DMS 273 (cell line): ENCODE data around the gene RUNX1.
A peak's percentile ranks its signal among the peaks of the same experiment; 100 is the strongest.

Experiments
- DNase-seq: peaks from one replicate; lab custom pipeline; 2025; ENCODE audit not compliant: unreplicated experiment; lab: John Stamatoyannopoulos, UW

Gene RUNX1

GRCh38 chr21:34864370-34865149 lies 184.5 kb downstream of the RUNX1 start:
- no peak for DNase-seq

DNA sequence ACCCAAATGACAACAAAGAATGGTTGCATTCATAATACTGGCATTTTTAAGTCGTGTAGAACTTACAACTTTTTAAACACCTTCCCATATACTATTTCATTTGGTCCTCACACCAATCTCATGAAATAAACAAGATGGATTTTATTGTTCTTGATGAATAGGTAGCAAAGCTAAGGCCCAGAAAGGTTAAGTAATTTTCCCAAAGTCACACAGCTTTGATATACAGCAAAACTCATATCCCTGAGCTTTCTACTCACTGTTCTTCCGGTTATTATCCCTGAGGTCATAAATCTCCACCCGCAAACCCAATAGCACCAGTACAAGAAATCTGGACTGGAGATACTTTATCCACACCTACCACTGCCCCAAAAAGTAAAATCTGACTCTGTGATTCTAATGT lies 186.2 kb downstream of the RUNX1 start:
- DNase-seq: no peak

DNA sequence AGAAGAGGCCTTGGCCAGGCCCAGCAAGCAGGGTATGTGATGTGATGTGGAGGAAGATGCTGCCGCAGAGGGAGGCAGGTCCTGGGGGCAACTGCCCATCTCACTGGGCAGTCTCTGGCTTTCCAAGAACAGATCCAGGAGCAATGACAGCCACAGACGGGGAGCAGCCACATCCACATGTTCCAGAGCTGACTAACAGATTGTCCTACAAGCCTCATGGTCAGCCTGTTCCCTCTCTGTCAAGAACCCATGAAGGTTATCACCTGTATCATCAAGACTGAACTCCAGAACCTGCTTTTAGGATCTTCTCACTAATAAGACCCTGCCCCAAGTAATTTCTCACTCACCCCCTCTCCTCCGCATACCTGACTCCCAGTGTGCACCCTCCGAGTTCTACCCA lies 187.8 kb downstream of the RUNX1 start:
- DNase-seq: no peak

GRCh38 chr21:34859976-34860653 lies 189.0 kb downstream of the RUNX1 start:
- no peak for DNase-seq

GRCh38 chr21:34858559-34858958 lies 190.5 kb downstream of the RUNX1 start:
- DNase-seq: no peak

DNA sequence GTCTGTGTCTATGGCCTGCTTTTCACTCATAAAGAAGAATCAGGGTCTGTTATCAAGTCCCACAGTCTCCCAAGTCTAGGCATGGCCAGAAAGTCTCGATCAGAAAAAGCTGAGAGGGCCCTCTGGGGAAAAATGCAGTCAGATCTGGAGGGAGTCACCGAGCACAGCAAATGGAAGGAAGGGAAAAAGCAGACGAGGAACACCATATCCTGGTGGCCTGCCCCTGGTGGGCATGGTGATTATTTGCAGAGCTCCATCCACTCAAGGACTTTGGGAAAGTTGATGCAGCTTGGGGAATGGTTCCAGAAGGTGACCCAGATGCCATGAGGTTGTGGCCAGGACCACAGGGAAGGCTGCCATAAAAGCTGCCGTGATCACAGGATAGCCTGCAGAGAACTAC lies 191.2 kb downstream of the RUNX1 start:
- DNase-seq: no peak

GRCh38 chr21:34857122-34857713 lies 191.9 kb downstream of the RUNX1 start:
- no peak for DNase-seq

GRCh38 chr21:34852448-34852847 lies 196.7 kb downstream of the RUNX1 start:
- no peak for DNase-seq

DNA sequence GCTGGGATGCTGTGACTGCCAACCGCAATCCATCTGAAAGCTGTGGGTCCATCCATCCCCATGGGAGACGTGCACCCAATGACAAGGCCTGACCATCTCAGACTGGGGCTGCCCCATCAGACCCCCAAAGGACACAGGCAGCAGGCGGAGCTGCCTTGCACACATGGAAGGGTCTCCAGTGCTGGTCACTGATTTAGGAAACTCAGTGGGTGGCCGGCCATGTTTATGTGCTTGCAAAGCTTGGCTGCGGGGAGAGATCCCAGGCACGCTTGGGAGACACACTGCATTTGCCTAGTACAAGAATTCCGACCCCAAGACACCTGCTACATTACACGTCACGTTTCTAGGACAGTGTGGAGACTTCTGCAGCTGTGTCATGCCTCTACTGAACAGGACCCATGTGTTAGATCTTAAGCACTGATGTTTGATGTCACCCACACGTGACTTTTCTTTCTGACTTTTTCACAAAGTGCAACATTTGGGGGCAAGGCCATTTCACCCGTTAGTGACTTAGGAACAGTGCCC lies 198.9 kb downstream of the RUNX1 start:
- no peak for DNase-seq

DNA sequence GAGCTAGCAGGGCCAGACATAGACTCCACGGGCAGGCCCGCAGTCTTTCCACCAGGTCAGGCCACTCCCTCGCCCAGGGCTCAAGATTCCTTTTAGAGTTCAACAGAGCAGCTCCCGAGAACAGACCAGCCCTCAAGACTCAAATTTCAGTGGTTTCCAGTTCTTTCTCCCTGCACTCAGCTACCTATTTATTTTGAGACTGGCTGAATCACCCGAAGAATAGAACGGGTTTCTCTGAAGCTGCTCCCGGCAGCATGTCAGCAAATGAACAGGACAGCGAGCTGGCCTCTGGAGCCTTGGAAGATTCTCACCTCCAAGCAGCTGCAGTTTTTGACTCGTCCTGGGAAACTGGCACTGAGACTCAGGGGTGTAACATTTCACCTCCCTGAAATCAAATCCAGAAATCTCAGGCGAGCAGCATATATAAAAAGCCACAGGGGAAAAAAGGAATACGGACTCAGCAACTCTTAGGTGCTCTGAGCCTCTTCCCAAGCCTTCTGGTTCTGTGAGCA lies 202.4 kb downstream of the RUNX1 start:
- DNase-seq: peak; percentile 34

GRCh38 chr21:34845521-34846451 lies 203.3 kb downstream of the RUNX1 start:
- no peak for DNase-seq

DNA sequence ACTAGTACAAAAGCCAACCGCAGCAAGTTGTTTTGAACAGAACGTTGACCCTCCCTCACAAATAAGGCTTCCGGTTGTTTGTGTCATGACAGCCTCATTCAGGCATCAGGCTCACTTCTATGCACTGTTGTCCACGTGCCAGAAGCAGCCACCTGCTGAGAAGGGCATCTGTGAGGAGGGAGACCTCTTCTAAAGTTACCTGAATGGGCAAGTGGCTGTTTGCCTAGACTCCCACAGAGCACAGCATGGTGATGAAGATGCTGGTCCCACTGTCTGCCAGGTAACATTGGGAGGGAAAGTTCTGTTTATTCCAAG lies 204.2 kb downstream of the RUNX1 start:
- peak; percentile 86 for DNase-seq

DNA sequence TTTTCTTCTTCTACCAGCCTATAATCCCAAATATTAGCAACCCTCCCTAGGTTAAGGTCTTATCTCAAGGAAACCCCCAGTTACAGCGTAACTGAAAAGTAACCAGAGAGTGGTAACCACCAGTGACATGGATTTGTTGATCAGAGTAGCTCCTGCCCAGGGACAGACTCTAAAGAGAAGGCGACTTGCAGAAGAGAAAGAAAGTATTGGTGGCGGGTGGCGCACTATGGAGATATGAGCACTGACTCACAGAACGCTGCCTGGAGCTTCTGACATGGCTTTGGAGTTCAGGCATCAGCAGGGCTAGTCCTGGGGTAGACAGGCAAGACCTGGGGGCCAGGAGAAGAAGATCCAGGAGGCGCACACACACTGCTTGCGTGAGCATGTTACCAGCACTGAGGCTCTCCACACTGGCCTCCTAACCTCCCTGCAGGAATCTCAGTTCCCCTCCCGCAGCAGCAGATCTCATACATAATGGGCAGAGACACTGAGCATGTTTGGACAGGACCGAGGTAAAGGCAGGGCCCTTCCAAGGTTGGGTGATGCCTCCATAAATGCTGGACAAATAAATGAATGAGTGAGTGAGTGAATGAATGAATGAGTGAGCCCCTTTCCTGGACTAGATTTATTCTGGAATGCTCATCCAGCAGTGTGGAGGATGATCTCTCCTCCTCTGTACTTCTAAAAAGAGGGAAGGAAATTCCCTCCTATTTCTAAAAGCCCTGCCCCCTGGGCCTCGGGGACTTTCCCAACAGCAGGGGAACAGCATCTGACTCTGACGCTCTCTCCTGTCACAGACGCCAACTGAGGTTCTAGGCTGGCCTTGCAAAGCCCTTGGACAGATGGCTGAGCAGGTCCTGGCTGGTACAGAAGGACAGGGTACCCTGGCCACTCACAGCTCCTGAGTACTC lies 204.8 kb downstream of the RUNX1 start:
- DNase-seq: peak; percentile 86

DNA sequence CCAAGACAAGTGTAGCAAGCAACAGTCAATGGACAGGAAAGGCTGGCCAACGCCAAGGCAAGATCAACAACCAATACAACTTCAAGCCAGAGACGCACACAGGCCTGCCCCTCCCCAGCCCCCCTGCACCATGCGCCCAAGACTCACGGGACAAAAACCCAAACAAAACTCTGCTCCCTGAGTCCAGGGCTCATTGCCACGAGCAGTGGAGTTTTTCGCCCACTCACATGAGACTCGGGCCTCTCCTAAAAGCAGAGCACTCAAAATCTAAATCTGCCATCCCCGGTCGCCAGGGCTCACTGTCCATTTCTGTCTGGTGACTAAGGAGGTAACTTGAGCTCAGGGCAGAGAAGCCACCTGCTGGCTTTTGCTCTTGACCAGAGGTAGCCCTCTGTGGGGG lies 205.5 kb downstream of the RUNX1 start:
- no peak for DNase-seq

GRCh38 chr21:34841154-34841553 lies 207.9 kb downstream of the RUNX1 start:
- DNase-seq: no peak

DNA sequence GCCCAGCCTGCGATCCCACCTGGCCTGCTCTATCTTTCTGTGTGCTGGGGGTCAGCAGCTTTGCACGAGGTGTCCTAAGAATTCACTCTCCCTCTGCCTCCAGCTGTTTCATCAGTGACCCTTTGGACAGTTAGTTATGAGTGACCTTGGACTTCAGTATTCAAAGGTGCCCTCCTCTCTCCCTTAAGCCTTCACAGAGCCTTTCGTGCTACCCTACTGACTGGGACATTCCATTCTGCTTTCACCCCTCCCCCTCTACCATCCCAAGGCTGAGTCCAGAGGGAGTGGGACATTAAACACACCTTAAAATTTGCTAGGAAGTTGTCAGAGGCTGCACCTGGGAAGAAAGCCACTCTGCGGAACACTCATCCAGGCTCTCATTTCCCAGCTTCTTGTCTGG lies 208.4 kb downstream of the RUNX1 start:
- DNase-seq: no peak

DNA sequence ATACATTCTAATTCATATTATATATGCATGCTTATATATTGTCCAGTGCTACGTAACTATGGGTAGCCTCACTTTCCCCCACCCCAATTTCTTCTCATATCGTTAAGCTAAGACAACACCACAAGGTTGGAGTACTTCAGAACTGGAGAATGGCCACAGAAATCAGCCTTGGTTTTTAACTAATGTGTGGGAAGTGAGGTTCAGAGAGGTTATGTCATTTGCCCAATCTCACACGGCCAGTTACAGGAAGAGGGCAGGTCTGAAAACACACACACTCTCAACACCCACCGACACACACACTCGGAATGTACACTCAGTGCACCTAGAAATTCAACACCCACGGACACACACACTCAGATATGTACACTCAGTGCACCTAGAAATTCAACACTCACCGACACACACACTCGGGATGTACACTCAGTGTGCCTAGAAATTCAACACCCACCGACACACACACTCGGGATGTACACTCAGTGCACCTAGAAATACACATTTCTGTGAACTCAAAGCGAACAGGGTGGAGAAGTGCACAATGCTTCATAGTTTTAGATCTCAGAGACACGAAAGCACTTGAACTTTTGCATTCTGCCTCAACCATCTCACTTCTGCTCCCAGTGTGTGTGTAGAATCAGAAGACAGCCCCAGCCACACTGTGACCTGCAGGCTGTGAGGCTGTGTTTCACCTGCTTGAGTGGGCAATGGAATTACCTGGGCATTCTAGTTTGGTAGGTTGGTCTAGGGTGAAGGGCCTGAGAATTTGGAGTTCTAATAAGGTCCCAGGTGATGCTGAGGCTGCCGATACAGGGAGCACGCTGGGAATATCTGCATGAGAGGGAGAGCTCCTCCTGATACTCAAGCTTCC lies 209.9 kb downstream of the RUNX1 start:
- DNase-seq: no peak

DNA sequence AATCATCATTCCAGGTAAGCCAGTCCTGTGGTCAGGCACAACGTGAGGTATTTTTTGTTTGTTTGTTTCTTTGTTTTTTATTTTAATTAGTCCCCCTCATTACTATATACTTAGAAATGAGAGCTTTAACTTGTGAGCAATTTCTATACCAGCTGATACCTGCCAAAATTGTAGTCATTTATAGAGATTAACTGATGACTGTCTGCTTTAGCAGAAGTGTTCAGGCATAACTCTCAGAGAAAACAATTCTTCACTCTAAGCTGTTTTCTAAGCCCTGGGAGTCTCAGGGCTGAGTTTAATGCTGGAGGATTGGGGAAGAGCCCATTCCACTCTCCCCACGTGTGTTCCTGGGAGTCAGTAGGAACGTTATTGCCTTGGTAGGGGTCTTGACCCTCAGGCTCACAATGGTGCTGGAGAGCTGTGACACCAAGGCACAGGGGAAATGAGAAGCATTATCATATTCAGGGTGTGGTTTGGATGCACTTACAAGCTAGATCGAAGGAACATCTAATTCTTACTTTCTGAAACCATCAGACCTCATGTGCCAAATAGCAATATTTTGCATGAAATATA lies 212.1 kb downstream of the RUNX1 start:
- no peak for DNase-seq
